Measurements from ENCODE around the gene ALDH9A1. TPM values are rescaled to one million over a fixed set of nuclear protein-coding genes. Genes with fewer than 3 reads are reported as not detected.
A peak's percentile ranks its signal among the peaks of the same experiment; 100 is the strongest.

Gene ALDH9A1
- total and polyA plus RNA-seq, 10 of the 15 experiments (the other 5 are each of a cell fraction or from before 2014, with no cell fraction given): 25.7 to 106 (median 36.3) TPM

GRCh38 chr1:165630629-165631341 lies 67.6 kb downstream of the ALDH9A1 start, which contains the start of gene MGST3 (continued):
- TF ChIP-seq BCL3 (IDR thresholded peaks at IDR 0.05; ENCODE audit: borderline replicate concordance, insufficient read depth, low read depth, low read length, poor library complexity, severe bottlenecking) (peak; percentile 9), TCF12 (IDR thresholded peaks at IDR 0.05; ENCODE audit: low read depth, low read length) (0 out of 2 replicates have a peak, but pooled peaks have one; percentile 34), ELK1 (IDR thresholded peaks at IDR 0.05; ENCODE audit: low read depth, low read length) (0 out of 2 replicates have a peak, but pooled peaks have one; percentile 32), MLLT1 (IDR thresholded peaks at IDR 0.05) (peak; percentile 70), ZBTB11 (CRISPR knock-in tag; IDR thresholded peaks at IDR 0.05) (no peak), CBX5 (IDR thresholded peaks at IDR 0.05; ENCODE audit: low read depth) (peak; percentile 67; the same call in 1 of the 2 replicates), CHD2 (IDR thresholded peaks at IDR 0.05; ENCODE audit: borderline replicate concordance, low read depth, low read length) (0 out of 2 replicates have a peak, but pooled peaks have one; percentile 25), BHLHE40 (IDR thresholded peaks at IDR 0.05; ENCODE audit: borderline replicate concordance in 1 of 2, low read depth in 2 of 2, low read length in 1 of 2) (peak; percentile 48 to 49; a peak in 2 of 4 replicates), NR2C1 (IDR thresholded peaks at IDR 0.05) (0 out of 2 replicates have a peak, but pooled peaks have one; percentile 11), NR2F1 (conservative IDR thresholded peaks at IDR 0.05) (no peak)

All from GM12878 (cell line).